Right atrium auricular region (tissue), 2 donors: ENCODE measurements around the gene ZBTB38. TPM values are rescaled to one million over a fixed set of nuclear protein-coding genes. Genes with fewer than 3 reads are reported as not detected.

Experiments used
- DNase-seq: peaks from one replicate; pipeline ENCODE4 v3.0.0-alpha.2; 2019; ENCODE audit warnings: low spot score
- H3K27ac ChIP-seq, 2 donors: fragments of 200-600 bp; sonication (generic); 1 replicate in 1 of 2; 2 replicates in 1 of 2; pipeline ENCODE4 v1.5.1; 2016 to 2019
- H3K27me3 ChIP-seq, 2 donors: fragments of 200-600 bp; sonication (generic); one replicate each; pipeline versions ENCODE4 v1.5.1 to v1.6.0; 2017 to 2019
- H3K36me3 ChIP-seq: fragments of 200-600 bp; sonication (generic); one replicate; pipeline ENCODE4 v1.5.1; 2016
- H3K4me1 ChIP-seq, 2 donors: fragments of 200-600 bp; sonication (generic); one replicate each; pipeline versions ENCODE4 v1.5.1 to v1.6.0; 2017 to 2019
- H3K4me3 ChIP-seq, 2 donors: fragments of 200-600 bp; sonication (generic); 1 replicate in 1 of 2; 2 replicates in 1 of 2; pipeline ENCODE4 v1.5.1; 2017 to 2019; ENCODE audit warnings: mild to moderate bottlenecking in 1 of 2, moderate library complexity in 1 of 2
- H3K9me3 ChIP-seq, 2 donors: fragments of 200-600 bp; sonication (generic); one replicate each; pipeline ENCODE4 v1.5.1; 2019
- total RNA-seq, 2 donors: library from RNA; depleted of rRNA; stranded (reverse); fragments of >200 nt; gene quantifications; one replicate each; pipeline ENCODE4 v1.1.0, GENCODE V29; 2016
- TF ChIP-seq, protein P1 (sequence below), 2 donors: fragments of 200-600 bp; sonication (generic); IDR thresholded peaks; one replicate each; pipeline ENCODE4 v1.5.1; 2019; ENCODE audit warnings: antibody characterized with exemption in 2 of 2

The ZBTB38 gene
- total RNA-seq, 2 donors from 2014 or later: 120 to 127 TPM

GRCh38 chr3:141349711-141350110, 18.6 kb upstream of the ZBTB38 start:
- no peak for DNase-seq
- TF ChIP-seq, protein P1, sequence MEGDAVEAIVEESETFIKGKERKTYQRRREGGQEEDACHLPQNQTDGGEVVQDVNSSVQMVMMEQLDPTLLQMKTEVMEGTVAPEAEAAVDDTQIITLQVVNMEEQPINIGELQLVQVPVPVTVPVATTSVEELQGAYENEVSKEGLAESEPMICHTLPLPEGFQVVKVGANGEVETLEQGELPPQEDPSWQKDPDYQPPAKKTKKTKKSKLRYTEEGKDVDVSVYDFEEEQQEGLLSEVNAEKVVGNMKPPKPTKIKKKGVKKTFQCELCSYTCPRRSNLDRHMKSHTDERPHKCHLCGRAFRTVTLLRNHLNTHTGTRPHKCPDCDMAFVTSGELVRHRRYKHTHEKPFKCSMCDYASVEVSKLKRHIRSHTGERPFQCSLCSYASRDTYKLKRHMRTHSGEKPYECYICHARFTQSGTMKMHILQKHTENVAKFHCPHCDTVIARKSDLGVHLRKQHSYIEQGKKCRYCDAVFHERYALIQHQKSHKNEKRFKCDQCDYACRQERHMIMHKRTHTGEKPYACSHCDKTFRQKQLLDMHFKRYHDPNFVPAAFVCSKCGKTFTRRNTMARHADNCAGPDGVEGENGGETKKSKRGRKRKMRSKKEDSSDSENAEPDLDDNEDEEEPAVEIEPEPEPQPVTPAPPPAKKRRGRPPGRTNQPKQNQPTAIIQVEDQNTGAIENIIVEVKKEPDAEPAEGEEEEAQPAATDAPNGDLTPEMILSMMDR (IDR thresholded peaks at IDR 0.05): no peak
- H3K36me3 ChIP-seq: no peaks in the 10 kb centered on the region

DNA sequence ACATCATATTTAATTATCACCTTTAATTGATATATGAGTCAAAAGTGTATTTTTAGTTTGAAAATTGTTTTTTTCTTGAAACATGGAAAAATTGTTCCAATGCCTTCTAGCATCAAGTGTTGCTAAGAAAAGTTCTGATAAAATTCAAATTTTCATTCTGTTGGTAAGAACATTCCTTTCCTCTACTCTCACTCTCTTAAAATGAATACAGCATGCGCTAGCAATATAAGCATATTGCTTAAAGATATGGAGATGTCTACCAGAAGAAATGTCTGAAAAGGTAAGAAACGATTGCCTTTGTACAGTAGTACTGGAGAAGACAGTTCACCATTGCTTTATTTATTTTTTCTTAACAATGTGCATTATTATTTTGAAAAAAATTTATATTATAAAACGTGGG, 17.6 kb upstream of the ZBTB38 start:
- TF ChIP-seq, protein P1 (IDR thresholded peaks at IDR 0.05): no peak
- no peaks in the 10 kb centered on the region for H3K9me3 ChIP-seq
- H3K27ac ChIP-seq: no peak overlapping the region
- H3K4me3 ChIP-seq: no peak overlapping the region
- no peaks in the 10 kb centered on the region for H3K4me1 ChIP-seq
- no peaks in the 10 kb centered on the region for H3K27me3 ChIP-seq
- H3K36me3 ChIP-seq: no peaks in the 10 kb centered on the region
- DNase-seq: no peak

More at GRCh38 chr3:141349711-141350110, 18.6 kb upstream of the ZBTB38 start:
- H3K4me1 ChIP-seq: no peaks in the 10 kb centered on the region
- no peak overlapping the region for H3K4me3 ChIP-seq
- H3K27ac ChIP-seq: no peak overlapping the region
- no peaks in the 10 kb centered on the region for H3K27me3 ChIP-seq
- H3K9me3 ChIP-seq: no peaks in the 10 kb centered on the region

GRCh38 chr3:141352262-141352984, 15.9 kb upstream of the ZBTB38 start:
- no peak overlapping the region for H3K27ac ChIP-seq
- TF ChIP-seq, protein P1 (IDR thresholded peaks at IDR 0.05): no peak
- H3K9me3 ChIP-seq: no peaks in the 10 kb centered on the region
- no peaks in the 10 kb centered on the region for H3K36me3 ChIP-seq
- no peak overlapping the region for H3K4me3 ChIP-seq
- H3K4me1 ChIP-seq: no peaks in the 10 kb centered on the region
- no peaks in the 10 kb centered on the region for H3K27me3 ChIP-seq
- DNase-seq: no peak

DNA sequence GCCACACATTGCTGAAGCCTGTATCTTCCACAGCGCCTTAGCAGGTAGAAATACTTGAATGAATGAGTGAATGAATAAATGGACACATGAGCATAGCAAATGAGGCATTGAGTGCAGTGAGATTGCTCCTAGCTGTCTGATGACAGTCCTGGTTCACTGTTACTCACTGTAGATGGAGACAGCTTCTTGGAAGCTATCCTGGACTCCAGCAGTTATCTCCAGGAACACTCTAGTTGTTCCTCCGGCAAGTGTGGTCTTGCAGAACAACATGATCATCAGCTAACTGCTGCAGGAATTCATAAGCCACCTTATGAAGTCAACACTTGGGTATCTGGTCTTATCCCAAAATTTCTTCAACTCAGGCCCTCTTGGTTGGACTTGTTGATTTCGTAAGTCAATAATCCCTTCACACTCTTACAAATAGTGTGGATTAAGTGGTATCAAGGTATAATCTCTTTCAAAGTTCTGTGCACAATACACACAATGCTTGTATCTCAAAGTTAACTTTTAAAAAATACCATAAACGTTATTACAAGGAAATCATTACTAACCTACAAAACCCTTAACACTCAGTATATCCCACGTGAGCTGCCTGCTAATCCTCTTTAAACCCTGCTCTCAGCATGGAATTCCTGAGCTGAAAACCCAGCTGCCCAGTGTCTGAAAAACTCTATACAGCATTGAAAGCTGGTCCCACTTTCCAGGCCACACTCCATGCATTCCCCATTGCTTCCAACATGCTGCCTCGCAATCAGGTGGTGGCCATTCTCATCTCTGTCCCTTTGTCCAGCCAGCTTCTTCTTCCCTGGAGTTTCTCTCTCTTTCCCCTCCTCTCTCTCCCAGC, 14.4 kb upstream of the ZBTB38 start:
- H3K4me3 ChIP-seq: no peak overlapping the region
- H3K9me3 ChIP-seq: no peaks in the 10 kb centered on the region
- DNase-seq: no peak
- no peaks in the 10 kb centered on the region for H3K4me1 ChIP-seq
- H3K36me3 ChIP-seq: no peaks in the 10 kb centered on the region
- TF ChIP-seq, protein P1 (IDR thresholded peaks at IDR 0.05): no peak
- no peaks in the 10 kb centered on the region for H3K27me3 ChIP-seq
- no peak overlapping the region for H3K27ac ChIP-seq

- no peaks in the 10 kb centered on the region for H3K4me1 ChIP-seq
- no peaks in the 10 kb centered on the region for H3K27me3 ChIP-seq
- no peaks in the 10 kb centered on the region for H3K36me3 ChIP-seq
- H3K27ac ChIP-seq: no peak overlapping the region
- TF ChIP-seq, protein P1 (IDR thresholded peaks at IDR 0.05): no peak
- no peaks in the 10 kb centered on the region for H3K9me3 ChIP-seq
- no peak overlapping the region for H3K4me3 ChIP-seq
- DNase-seq: no peak
Measured at GRCh38 chr3:141354517-141354916, 13.8 kb upstream of the ZBTB38 start.
